GF-D8 (cell line): ENCODE results near the gene IKZF5.
A peak's percentile ranks its signal among the peaks of the same experiment; 100 is the strongest.

Source experiments
- DNase-seq: peaks from one replicate; lab custom pipeline; 2025; lab: John Stamatoyannopoulos, UW

Gene IKZF5

DNA sequence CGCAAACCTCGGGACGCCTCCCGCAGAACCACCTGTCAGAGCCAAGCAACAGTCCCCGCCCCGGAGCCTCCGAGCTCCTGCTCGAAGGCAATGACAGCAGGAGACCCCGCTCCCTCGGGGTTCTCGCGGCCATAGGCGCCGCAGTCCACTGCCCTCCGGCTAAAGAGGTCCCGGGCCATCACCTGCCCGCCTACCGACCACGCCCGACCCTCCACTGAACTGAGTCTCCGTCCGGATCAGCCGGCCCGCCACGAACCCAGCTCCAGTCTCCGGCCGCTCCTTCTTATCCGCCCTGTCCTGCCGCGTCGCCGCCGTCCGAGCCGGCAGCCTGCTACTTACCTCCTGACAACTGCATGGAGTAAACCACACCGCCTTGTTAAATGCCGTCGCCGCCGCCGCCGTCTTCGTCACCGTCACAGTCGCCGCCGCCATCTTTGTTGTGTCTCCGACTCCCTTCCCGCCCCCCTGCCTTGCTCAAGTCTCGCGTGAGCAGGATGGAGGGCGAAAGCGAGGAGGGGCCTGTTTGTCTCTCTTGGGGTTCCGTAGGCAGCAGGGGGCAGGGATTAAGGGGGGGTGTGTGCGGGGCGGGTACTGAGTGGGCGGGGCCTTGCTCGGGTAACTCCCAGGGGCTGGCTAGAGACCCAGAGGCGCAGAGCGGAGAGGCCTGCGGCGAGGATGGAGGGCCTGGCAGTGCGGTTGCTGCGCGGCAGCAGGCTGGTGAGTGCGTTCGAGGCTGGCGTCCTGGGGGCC is at the start of gene IKZF5, which contains the start of gene ACADSB:
Gene IKZF5, minus strand, starts transcription at position 441 of the 750 bp plus-strand sequence. CDS start 10,170 bp downstream, outside the sequence.
Gene ACADSB, plus strand, starts transcription at position 652 of the 750 bp plus-strand sequence. Its CDS starts 24 bp downstream, at position 676.
- peak; percentile 92 for DNase-seq

GRCh38 chr10:123057968-123058367 is 49.4 kb upstream of the IKZF5 start:
- DNase-seq, result no peak

DNA sequence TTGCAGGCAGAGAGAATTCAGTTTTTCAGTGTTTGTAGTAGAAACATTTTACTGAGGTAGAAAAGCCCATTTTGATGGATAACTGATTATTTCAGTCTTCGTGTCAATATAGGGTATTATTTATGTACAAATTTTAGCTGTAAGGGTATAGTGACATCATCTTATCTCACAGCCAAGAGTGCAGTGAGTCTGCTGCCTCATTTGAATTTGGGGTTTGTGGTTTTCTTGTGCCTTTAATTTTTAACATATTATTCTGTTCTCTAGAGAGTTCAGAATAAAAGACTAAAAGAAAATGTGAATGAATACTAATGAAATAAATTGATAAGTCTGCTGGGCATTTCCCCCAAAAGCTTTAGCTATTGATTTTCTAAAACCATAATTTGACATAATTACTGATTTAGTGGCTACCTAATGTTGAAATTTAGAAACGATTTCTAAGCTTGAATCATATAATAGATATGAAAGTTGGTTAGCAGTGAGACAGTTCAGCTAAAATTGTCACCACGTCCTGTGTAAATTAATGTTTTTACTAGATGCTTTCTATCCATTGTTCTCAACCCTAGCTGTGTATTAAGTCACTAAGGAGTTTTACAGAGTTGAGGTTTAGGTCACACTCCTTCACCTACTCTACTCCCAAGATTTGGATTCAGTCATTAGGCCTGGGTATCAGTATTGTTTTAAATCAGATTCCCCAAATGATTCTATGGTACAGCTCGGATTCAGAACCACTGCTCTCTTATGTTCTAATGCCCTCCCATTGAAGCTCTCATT is 37.6 kb upstream of the IKZF5 start:
- DNase-seq, result no peak

- no peak for DNase-seq
Observed at GRCh38 chr10:123044391-123044790, 35.8 kb upstream of the IKZF5 start.

DNA sequence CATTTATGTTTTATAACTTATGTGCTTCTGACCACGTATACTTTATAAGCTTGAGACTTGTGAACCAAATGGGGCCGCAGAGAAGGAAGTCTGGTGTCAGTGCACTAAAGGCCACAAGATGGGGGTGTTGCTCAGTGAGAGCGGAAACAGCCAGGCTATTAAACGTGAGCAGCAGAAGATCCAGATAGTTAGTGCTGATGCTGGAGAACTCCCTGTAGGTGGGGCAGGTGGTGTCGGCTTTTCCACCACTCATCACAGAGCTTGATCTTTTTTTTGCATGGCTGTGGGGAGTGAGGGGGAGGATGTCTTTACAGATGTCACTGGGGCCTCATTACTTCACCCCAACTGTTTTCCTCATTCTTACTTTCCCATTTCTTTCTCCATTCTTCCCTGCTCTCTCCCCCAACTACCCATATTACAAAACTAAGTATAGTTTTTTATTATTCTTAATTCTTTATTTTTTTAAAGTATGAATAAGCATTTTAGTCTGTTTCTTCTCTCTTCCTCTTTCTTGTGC is 34.9 kb upstream of the IKZF5 start:
- peak; percentile 32 for DNase-seq

DNA sequence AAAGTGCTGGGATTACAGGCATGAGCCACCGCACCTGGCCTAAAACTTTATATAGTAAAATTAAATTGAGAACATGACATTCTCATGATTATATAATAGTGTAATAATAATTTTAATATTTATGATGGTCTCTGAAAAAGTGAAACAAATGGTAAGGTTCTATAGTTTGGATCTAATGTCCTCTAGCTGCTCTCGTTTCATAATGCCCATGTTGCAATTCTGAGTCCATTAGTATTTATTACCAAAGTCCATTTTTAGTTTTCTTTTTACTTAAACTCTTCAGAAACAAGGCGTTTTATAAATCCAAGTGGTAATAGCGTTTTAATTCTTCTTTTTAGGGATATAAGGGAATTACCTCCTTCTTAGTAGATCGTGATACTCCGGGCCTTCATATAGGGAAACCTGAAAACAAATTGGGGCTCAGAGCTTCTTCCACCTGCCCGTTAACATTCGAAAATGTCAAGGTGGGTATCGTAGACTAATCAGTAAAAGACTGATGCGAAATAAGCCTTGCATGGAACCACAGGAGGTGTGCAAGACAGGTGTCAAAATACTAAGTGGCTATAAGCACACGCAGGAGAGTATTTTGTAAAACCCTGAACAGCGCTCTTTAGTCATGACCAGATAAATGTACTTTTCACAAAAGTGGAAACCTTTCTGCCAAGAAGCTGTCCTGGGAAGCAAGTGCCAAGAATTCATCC is 34.3 kb upstream of the IKZF5 start:
- DNase-seq, result no peak

DNA sequence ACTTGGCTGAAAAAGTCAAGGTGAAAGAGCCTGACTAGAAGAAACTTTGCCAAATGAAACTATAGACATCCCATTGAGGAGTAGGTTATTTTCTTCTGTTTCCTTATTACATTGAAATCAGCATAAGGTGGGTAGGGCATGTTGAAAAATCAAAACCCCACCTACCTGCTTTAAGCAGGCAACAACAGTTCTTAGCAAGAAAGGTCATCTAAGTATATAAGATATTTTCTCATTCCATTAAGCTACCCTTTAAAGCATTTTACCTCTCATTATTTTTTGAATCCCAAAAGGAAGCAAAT is 31.0 kb upstream of the IKZF5 start:
- no peak for DNase-seq

DNA sequence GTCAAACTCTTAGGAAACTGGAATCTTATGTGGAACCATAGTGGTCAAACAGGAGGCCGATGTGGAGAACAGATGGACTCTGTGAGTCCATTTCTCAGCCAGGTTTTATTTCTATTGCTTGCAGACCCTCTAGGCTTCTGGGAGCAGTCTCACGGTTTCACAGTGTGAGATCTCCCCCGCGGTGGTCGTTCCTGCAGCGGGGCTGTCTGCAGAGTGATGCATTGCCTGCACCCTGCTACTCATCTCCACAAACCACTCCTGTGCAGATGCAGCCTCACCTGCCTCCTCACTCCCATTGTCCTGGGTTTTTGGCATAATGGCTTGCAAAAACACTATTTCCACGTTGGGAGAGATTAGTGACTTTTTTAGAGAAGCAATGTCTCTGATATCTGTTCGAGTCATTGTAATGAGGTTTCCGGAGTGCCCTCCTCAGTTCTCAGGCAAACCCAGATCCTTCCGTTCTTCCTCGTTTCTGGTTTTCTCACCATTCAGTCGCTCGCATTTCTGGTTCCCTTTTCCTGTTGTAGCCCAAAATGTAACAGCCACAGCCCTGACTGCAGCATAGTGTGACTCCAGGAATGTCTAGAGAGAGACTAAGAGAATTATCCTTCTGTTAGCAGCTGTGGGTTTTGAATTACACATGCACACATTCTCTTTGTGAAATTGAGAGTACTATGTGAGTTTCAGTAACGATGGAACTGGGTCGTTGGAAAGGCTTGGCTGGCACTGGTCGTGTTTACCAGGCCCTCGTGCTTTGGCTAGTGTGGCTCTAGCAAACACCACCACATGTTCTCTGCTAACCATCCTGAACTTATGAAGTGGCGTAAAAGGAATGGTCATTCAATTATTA is 30.4 kb upstream of the IKZF5 start:
- DNase-seq, result peak; percentile 55

- DNase-seq, result no peak
Observed at GRCh38 chr10:123035467-123036086, 27.0 kb upstream of the IKZF5 start.

DNA sequence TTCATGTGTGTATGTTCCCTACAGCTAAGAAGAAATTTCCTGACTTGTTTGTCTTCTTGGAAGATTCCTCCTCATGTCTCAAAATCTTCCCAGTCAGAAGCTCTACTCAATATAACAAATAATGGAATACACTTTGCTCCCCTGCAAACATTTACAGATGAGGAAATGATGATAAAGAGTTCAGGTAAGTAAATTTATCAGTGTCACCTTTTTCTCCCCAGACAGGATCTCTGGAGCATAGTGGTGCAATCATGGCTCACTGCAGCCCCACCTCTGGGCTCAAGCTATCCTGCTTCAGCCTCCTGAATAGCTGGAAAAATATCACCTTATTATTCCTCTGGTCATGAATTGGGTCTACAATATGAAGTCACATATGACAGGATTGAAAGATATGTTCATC is 25.7 kb upstream of the IKZF5 start:
- no peak for DNase-seq

GRCh38 chr10:123031124-123031523 is 22.5 kb upstream of the IKZF5 start:
- no peak for DNase-seq

DNA sequence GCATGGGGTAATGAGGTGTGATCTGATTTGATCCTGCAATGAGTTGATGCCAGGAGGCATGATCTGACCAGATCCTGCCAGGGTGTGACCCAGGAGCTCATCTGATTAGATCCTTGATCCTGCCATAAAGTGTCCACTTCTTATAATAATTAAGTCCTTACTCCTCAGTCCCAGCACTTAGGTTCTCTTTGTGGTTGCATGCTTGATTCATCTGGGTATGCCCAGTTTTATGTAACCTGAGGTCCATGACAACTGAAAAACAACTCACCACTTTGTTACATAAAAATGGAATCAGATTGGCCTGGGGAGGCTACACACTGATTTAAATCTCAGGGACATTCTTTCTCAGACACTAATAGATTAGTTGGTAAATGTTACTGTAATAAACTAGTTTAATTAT is 19.3 kb upstream of the IKZF5 start:
- no peak for DNase-seq

DNA sequence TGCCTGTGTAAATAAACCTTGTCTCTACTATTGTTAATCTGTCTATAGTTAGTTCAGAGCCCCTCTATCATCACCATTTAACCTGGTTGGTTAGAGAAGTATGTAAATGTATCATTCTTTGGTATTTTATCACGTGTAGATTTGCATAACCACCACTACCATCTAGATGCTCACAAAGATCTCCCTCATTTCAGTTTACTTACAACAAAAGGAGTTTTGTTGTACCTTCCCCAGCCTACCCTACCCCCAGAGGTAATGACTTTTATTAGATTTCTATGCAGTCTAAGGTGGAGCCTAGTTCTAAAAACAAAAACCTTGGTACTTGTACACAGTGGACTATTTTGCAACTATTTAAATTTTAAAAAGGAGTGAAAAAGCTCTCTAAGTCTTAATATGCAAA is 17.7 kb upstream of the IKZF5 start:
- DNase-seq, result no peak

- no peak for DNase-seq
Observed at GRCh38 chr10:123024540-123024939, 15.9 kb upstream of the IKZF5 start.

DNA sequence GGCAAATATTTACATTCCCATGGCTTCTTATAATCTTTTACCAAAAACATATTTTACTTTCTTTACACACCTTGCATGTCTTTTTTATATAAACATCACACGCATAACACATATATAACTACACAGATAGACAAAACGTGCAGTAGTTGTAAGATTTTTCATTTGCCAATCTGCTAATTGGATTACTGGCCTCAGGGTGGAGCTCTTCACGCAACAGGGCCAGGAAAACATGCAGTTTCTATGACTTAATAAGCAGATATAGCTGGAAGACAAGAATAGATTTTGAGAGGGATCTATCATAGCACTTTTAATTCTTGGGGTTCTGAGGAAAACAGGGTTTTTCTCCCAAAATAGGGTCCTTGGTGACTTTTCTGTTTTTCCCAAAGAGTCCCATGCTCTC is 12.9 kb upstream of the IKZF5 start:
- no peak for DNase-seq

DNA sequence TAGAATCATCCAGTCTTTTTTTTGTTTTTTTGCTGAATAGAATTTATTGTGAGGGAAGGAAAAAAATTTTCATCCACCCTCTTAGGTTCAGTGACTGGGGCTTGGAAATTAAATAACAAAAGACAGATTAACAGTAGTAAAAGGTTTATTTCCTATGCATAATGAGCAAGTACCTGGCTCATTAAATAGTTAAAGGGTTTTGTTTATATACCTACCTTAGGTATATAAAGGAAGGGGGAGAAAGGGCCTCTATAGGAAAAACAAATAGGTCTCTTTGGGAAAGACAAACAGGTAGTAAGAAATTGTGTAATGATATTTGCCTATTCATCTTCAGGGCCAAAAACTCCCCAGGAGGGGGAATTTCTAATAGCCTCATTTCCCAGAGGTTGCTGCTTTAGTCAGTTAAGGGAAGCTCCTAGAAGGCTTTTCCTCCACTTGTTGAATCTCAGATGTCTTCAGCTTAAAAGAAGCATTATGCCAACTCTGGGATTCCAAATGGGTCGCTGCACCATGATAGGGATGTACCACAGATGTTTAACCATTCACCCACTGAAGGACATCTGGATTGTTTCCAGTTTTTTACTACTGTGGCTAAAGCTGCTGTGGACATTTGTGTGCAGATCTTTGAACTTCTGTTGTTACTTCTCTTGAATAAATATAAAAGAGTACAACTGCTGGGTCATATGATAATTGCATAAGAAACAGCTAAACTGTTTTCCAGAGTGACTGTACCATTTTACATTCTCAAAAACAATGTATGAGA is 11.5 kb upstream of the IKZF5 start:
- no peak for DNase-seq

DNA sequence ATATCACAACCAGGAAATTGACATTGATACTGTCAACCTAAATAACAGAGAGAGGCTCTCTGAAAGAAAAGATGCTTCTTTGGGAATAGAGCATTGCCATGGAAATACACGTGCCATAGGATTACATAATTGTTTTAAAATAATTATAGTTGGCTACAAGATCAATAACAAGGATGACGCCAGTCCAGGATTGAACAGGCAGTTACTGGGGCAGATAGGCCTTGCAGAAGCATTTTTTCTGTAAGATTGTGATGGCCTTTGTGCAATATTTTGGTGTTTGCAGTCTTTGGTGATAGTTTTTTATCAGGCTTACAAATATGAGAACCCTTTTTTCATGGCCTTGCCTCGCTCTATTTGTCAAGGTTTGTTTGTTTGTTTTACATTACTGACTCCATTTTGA is 10.7 kb upstream of the IKZF5 start:
- DNase-seq, result no peak

GRCh38 chr10:123018531-123018930 is 9.9 kb upstream of the IKZF5 start:
- no peak for DNase-seq

DNA sequence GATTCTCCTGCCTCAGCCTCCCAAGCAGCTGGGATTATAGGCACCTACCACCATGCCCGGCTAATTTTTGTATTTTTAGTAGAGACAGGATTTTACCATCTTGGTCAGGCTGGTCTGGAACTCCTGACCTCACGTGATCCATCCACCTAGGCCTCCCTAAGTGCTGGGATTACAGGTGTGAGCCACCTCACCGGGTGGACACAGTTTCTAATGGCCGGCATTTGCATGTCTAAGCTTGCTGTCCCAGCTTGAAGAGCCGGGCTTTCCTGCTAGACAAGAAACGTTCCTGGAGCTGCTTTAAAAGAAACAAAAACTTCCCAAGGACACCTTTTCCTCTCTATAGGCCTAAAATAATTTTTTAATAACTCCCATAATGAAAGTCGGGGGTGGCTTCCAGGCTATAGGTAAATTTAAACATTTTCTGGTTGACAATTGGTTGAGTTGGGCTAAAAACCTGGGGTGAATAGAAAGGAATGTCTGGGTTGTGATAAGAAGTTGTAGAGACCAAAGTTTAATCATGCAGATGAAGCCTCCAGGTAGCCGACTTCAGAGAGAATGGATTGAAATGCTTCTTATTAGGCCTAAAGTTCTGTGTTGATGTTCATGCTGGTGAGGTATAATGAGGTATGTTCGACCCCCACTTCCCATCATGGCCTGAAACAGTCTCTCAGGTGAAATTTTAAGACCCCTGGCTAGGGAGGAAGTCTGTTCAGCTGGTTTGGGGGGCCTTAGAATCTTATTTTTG is 9.0 kb upstream of the IKZF5 start:
- DNase-seq, result no peak

- no peak for DNase-seq
Observed at GRCh38 chr10:123016228-123016627, 7.6 kb upstream of the IKZF5 start.
